ENCODE data around the gene ITPKB.

The ITPKB gene

GRCh38 chr1:226588484-226588883, 150.6 kb downstream of the ITPKB start:
- H3K4me3 ChIP-seq (ENCODE audit: low read length), result no peak overlapping the region
- no peaks in the 10 kb centered on the region for H3K27me3 ChIP-seq (ENCODE audit: insufficient read depth, low read length)
- H3K27ac ChIP-seq (ENCODE audit: low read depth, low read length), result no peak overlapping the region
- H3K9ac ChIP-seq (ENCODE audit: low read depth, low read length), result no peak overlapping the region
- no peaks in the 10 kb centered on the region for H3K9me3 ChIP-seq (ENCODE audit: insufficient read depth, low read depth, low read length)
- WGBS, result 80% methylated on average over 1 of the region's 2 CpGs
- no peaks in the 10 kb centered on the region for H3K36me3 ChIP-seq (ENCODE audit: insufficient read depth, low read length)
- H3K4me1 ChIP-seq (ENCODE audit: insufficient read depth, low read length), result 0 out of 2 replicates have a peak, but pooled peaks cover 3% of the 10 kb centered on the region

GRCh38 chr1:226586650-226587422, 152.2 kb downstream of the ITPKB start:
- Histone ChIP-seq H3K27ac (ENCODE audit: low read depth, low read length) (no peak overlapping the region), H3K36me3 (ENCODE audit: insufficient read depth, low read length) (no peaks in the 10 kb centered on the region), H3K9me3 (ENCODE audit: insufficient read depth, low read depth, low read length) (no peaks in the 10 kb centered on the region), H3K4me1 (ENCODE audit: insufficient read depth, low read length) (0 out of 2 replicates have a peak, but pooled peaks cover 3% of the 10 kb centered on the region), H3K9ac (ENCODE audit: low read depth, low read length) (no peak overlapping the region), H3K27me3 (ENCODE audit: insufficient read depth, low read length) (no peaks in the 10 kb centered on the region), H3K4me3 (ENCODE audit: low read length) (no peak overlapping the region)
- WGBS, result 91% methylated on average over 16 of the region's 16 CpGs

GRCh38 chr1:226586116-226586515, 153.0 kb downstream of the ITPKB start:
- H3K36me3 ChIP-seq (ENCODE audit: insufficient read depth, low read length), result no peaks in the 10 kb centered on the region
- 92% methylated on average over 7 of the region's 7 CpGs for WGBS
- no peak overlapping the region for H3K9ac ChIP-seq (ENCODE audit: low read depth, low read length)
- H3K4me1 ChIP-seq (ENCODE audit: insufficient read depth, low read length), result 0 out of 2 replicates have a peak, but pooled peaks cover 3% of the 10 kb centered on the region
- no peaks in the 10 kb centered on the region for H3K9me3 ChIP-seq (ENCODE audit: insufficient read depth, low read depth, low read length)
- H3K27me3 ChIP-seq (ENCODE audit: insufficient read depth, low read length), result no peaks in the 10 kb centered on the region
- no peak overlapping the region for H3K27ac ChIP-seq (ENCODE audit: low read depth, low read length)
- H3K4me3 ChIP-seq (ENCODE audit: low read length), result no peak overlapping the region

GRCh38 chr1:226584164-226584563, 154.9 kb downstream of the ITPKB start:
- Histone ChIP-seq H3K4me3 (ENCODE audit: low read length) (no peak overlapping the region), H3K9ac (ENCODE audit: low read depth, low read length) (no peak overlapping the region), H3K27ac (ENCODE audit: low read depth, low read length) (no peak overlapping the region), H3K9me3 (ENCODE audit: insufficient read depth, low read depth, low read length) (no peaks in the 10 kb centered on the region), H3K36me3 (ENCODE audit: insufficient read depth, low read length) (no peaks in the 10 kb centered on the region), H3K4me1 (ENCODE audit: insufficient read depth, low read length) (no peaks in the 10 kb centered on the region), H3K27me3 (ENCODE audit: insufficient read depth, low read length) (no peaks in the 10 kb centered on the region)
- WGBS, result 89% methylated on average over 3 of the region's 3 CpGs

GRCh38 chr1:226582966-226583365, 156.1 kb downstream of the ITPKB start:
- 90% methylated on average over 3 of the region's 3 CpGs for WGBS
- Histone ChIP-seq H3K9me3 (ENCODE audit: insufficient read depth, low read depth, low read length) (no peaks in the 10 kb centered on the region), H3K4me1 (ENCODE audit: insufficient read depth, low read length) (no peaks in the 10 kb centered on the region), H3K9ac (ENCODE audit: low read depth, low read length) (no peak overlapping the region), H3K4me3 (ENCODE audit: low read length) (no peak overlapping the region), H3K36me3 (ENCODE audit: insufficient read depth, low read length) (no peaks in the 10 kb centered on the region), H3K27me3 (ENCODE audit: insufficient read depth, low read length) (no peaks in the 10 kb centered on the region), H3K27ac (ENCODE audit: low read depth, low read length) (no peak overlapping the region)
